Esophagus squamous epithelium (tissue), 4 donors: ENCODE measurements around the gene RARRES2.
"Not testable (repeated sequence)": the region's sequence is repeated elsewhere in the genome, so short reads cannot be mapped to it uniquely, and the experiment has no call there.

Source experiments
- CTCF ChIP-seq, 6 experiments: fragments of 450-650 bp in 4 of 6; fragments of 200-600 bp in 2 of 6; sonication (generic) in 2 of 6; IDR thresholded peaks; one replicate each; pipeline ENCODE4 v1.5.1; 2016 to 2019; ENCODE audit warnings: antibody characterized with exemption in 6 of 6, mild to moderate bottlenecking in 4 of 6, moderate library complexity in 4 of 6
- POLR2A ChIP-seq, 4 donors: fragments of 450-650 bp; IDR thresholded peaks; one replicate each; pipeline ENCODE4 v1.6.1; 2017; ENCODE audit warnings: antibody characterized with exemption in 4 of 4, mild to moderate bottlenecking in 4 of 4, moderate library complexity in 3 of 4

- TF ChIP-seq POLR2A, CTCF (IDR thresholded peaks at IDR 0.05): not testable (repeated sequence)
Measured at GRCh38 chr7:150385884-150386283, 44.5 kb upstream of the RARRES2 start.
